HEK293T (cell line): ENCODE data around the gene KLHL36.

Source experiments
- CTCF ChIA-PET: fragments of 350-600 bp; formaldehyde crosslinking; extraction: SDS; loops from one replicate; lab custom pipeline; 2021; ENCODE audit warnings: antibody characterized with exemption, inconsistent platforms; lab: Yijun Ruan, JAX
- POLR2A ChIA-PET: fragments of 350-600 bp; formaldehyde crosslinking; extraction: SDS; loops from one replicate; lab custom pipeline; 2020; ENCODE audit warnings: antibody characterized with exemption, inconsistent platforms; lab: Yijun Ruan, JAX
- DNase-seq: peaks from one replicate; pipeline ENCODE4 v3.0.0; 2012; ENCODE audit warnings: mixed read lengths; ENCODE audit errors: extremely low spot score
- ARNT ChIP-seq: fragments of 450-650 bp; IDR thresholded peaks from 2 replicates; pipeline ENCODE4 v1.6.1; 2017; ENCODE audit warnings: mild to moderate bottlenecking
- BHLHE40 ChIP-seq: fragments of 450-650 bp; IDR thresholded peaks from 2 replicates; pipeline ENCODE4 v1.6.1; 2016; ENCODE audit warnings: mild to moderate bottlenecking, moderate library complexity, borderline replicate concordance
- CTBP1 ChIP-seq: fragments of 450-650 bp; IDR thresholded peaks from 2 replicates; pipeline ENCODE4 v1.6.1; 2016; ENCODE audit warnings: borderline replicate concordance
- ELF4 ChIP-seq: fragments of 450-650 bp; IDR thresholded peaks from 2 replicates; pipeline ENCODE4 v1.6.1; 2017; ENCODE audit warnings: antibody characterized with exemption
- FOXA1 ChIP-seq: fragments of 450-650 bp; IDR thresholded peaks from 2 replicates; pipeline ENCODE4 v1.6.1; 2016; ENCODE audit warnings: mild to moderate bottlenecking
- FOXK2 ChIP-seq: fragments of 450-650 bp; IDR thresholded peaks from 2 replicates; pipeline ENCODE4 v1.6.1; 2016; ENCODE audit warnings: mild to moderate bottlenecking
- FOXM1 ChIP-seq: fragments of 450-650 bp; IDR thresholded peaks from 2 replicates; pipeline ENCODE4 v1.6.1; 2017; ENCODE audit warnings: mild to moderate bottlenecking, borderline replicate concordance
- HDGF ChIP-seq: fragments of 450-650 bp; IDR thresholded peaks from 2 replicates; pipeline ENCODE4 v1.6.1; 2017; ENCODE audit warnings: antibody characterized with exemption, borderline replicate concordance
- L3MBTL2 ChIP-seq: fragments of 450-650 bp; conservative IDR thresholded peaks from 2 replicates; pipeline ENCODE4 v1.6.1; 2016; ENCODE audit warnings: mild to moderate bottlenecking
- LEF1 ChIP-seq: fragments of 450-650 bp; IDR thresholded peaks from 2 replicates; pipeline ENCODE4 v1.6.1; 2017; ENCODE audit warnings: mild to moderate bottlenecking, borderline replicate concordance
- NFRKB ChIP-seq: fragments of 450-650 bp; IDR thresholded peaks from 2 replicates; pipeline ENCODE4 v1.6.1; 2016; ENCODE audit warnings: mild to moderate bottlenecking, moderate library complexity
- SP1 ChIP-seq: fragments of 450-650 bp; IDR thresholded peaks from 2 replicates; pipeline ENCODE4 v1.6.1; 2017
- SUZ12 ChIP-seq: fragments of 450-650 bp; IDR thresholded peaks from 2 replicates; pipeline ENCODE4 v1.6.1; 2016; ENCODE audit warnings: mild to moderate bottlenecking
- TARDBP ChIP-seq: fragments of 450-650 bp; IDR thresholded peaks from 2 replicates; pipeline ENCODE4 v1.6.1; 2016
- ZNF384 ChIP-seq: fragments of 450-650 bp; IDR thresholded peaks from 2 replicates; pipeline ENCODE4 v1.6.1; 2016
- TF ChIP-seq, protein P1 (sequence below): fragments of 450-650 bp; IDR thresholded peaks from 2 replicates; pipeline ENCODE4 v1.6.1; 2016

KLHL36 gene

DNA sequence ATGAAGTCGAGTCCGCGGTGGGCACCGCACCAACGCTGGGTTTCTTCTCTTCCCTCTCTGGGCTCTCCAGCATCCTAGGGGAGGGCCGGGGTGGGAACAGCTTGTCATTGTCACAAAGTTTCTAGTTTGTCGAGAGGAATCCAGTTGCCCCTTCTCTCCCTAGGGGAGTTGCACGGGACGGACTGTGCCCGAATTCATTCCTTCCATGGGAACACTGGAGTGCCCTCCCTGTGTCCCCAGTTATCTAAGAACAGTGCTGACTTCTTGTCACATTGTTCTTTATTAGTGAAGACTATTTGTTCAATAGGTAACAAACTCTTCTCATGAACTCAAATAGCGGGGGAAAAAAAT, 1.2 kb downstream of the KLHL36 start:
- DNase-seq: no peak
- CTCF ChIA-PET: no interaction called here
- POLR2A ChIA-PET: interaction anchor here (0.9 kb wide), 2 partner anchors 9 to 14 kb away, joined by 3 read pairs; no protein-coding TSS in a partner anchor
- TF ChIP-seq SP1 (no peak), LEF1 (no peak), ARNT (no peak), ZNF384 (no peak), ELF4 (no peak), FOXK2 (no peak), FOXA1 (no peak)
- TF ChIP-seq, protein P1, sequence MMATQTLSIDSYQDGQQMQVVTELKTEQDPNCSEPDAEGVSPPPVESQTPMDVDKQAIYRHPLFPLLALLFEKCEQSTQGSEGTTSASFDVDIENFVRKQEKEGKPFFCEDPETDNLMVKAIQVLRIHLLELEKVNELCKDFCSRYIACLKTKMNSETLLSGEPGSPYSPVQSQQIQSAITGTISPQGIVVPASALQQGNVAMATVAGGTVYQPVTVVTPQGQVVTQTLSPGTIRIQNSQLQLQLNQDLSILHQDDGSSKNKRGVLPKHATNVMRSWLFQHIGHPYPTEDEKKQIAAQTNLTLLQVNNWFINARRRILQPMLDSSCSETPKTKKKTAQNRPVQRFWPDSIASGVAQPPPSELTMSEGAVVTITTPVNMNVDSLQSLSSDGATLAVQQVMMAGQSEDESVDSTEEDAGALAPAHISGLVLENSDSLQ: no peak

DNA sequence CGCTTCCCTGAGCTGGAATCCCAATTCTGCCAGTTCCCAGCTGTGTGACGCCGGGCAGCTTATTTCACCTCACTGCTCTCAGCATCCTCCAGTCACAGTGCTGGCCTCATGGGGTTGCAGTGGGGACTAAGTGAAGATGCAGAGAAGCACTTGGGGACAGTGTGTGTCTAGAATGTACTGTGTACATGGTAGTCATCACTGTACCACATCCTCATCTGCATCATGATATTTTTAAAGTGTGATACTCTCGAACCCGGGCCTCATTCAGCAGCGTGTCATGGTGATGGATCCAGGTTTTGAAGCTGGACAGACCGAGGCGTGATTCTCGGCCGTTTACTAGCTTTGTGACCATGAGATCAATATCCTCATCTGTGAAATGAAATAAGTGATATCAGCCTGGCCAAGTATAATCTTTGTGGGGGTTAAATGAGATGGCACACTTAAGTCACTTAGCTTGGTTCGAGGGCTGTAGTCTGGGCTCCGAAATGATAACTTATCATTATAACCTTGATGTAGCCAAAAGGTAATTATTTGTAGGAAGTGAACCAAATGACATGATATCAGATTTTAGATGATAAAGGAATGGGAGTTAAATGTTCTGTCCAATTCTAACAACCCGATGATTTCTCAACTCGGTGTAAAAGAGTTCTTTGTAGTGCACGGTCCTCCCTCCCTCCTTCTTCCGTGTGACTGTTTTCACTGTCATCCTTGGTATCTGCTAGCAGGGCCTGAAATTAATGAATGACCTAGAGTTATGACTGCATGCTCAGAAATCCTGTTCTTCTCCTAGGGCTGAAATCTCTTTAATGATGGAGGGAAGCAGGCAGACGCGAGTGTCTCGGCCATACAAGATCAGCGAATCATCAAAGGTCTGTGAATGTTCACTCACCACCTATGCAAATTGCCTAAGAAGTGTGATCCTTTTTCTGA, 2.0 kb downstream of the KLHL36 start:
- ChIA-PET CTCF (no interaction called here), POLR2A (no interaction called here)
- TF ChIP-seq ARNT (no peak), FOXA1 (no peak), SP1 (no peak), L3MBTL2 (no peak), TARDBP (no peak), FOXM1 (no peak), ZNF384 (no peak), HDGF (no peak), NFRKB (no peak), SUZ12 (no peak), BHLHE40 (no peak), LEF1 (no peak), ELF4 (no peak), FOXK2 (no peak), CTBP1 (no peak)
- TF ChIP-seq, protein P1: no peak
- DNase-seq: no peak

DNA sequence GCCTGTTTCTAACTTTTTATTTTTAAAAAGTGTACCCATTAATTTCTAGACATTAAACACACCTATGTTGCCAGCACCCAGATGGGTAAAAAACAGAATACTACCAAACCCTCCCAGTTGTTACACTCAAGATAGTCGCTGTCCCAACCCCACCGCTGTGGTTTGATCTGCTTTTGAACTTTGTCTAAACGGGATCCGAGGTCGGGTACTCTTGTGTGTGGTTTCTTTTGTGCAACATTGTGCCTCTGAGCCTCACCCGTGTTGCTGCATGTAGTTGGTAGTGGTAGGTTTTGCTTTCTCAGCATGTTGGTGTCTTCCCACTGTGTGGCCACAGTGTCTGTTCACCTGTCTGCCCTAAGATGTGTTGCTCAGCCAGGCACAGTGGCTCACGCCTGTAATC, 4.3 kb downstream of the KLHL36 start:
- no peak for TF ChIP-seq ELF4
- TF ChIP-seq FOXK2: no peak
- TF ChIP-seq SP1: no peak
- no peak for TF ChIP-seq CTBP1
- TF ChIP-seq L3MBTL2: no peak
- TF ChIP-seq TARDBP: no peak
- TF ChIP-seq SUZ12: no peak
- DNase-seq: no peak
- ChIA-PET CTCF (interaction anchor here (0.8 kb wide), 1 partner anchor 73 kb away, joined by 3 read pairs; no protein-coding TSS in a partner anchor), POLR2A (no interaction called here)

DNA sequence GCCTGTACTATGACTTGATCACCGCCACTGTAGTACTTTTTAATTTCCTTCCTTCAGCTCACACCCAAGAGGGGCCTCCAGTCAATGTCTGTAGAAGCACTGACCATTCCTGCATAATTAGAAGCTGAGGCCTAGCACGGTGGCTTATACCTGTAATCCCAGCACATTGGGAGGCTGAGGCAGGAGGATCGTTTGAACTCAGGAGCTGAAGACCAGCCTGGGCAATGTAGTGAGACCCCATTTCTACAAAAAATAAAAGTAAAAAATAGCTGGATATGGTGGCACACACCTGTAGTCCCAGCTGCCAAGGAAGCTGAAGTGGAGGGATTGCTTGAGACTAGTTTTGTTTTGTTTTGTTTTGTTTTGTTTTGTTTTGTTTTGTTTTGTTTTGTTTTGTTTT, 5.9 kb downstream of the KLHL36 start:
- DNase-seq: no peak
- ChIA-PET CTCF (interaction anchor here (0.6 to 1.2 kb wide), 2 partner anchors 18 to 813 kb away, joined by 3 to 6 read pairs; no protein-coding TSS in a partner anchor), POLR2A (no interaction called here)
- TF ChIP-seq BHLHE40: no peak
- TF ChIP-seq, protein P1: no peak
- TF ChIP-seq FOXK2: no peak
- no peak for TF ChIP-seq L3MBTL2
- TF ChIP-seq TARDBP: no peak
- TF ChIP-seq ZNF384: no peak

DNA sequence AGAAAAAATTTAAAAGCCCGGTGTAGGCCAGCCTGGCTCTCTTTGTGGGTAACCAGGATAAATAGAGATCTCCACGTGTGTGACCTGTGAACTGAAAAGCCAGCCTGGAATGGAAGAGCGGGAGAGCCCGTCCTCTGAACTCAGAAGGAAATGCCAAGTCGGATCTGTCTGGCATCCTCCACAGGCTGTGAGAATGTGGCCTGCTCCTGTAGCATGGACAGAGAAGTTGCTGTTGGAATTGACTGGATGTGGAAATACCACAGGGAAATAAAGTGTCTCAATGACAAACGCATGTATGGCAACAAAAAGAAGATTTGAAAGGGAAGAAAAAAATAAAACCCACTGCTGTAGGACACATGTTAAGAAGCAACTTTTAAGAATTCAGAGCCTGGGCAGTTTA, 6.7 kb downstream of the KLHL36 start:
- TF ChIP-seq SP1: no peak
- no peak for TF ChIP-seq ZNF384
- ChIA-PET POLR2A (no interaction called here), CTCF (interaction anchor here (1.2 kb wide), 1 partner anchor 17 kb away, joined by 6 read pairs; no protein-coding TSS in a partner anchor)
- DNase-seq: no peak

DNA sequence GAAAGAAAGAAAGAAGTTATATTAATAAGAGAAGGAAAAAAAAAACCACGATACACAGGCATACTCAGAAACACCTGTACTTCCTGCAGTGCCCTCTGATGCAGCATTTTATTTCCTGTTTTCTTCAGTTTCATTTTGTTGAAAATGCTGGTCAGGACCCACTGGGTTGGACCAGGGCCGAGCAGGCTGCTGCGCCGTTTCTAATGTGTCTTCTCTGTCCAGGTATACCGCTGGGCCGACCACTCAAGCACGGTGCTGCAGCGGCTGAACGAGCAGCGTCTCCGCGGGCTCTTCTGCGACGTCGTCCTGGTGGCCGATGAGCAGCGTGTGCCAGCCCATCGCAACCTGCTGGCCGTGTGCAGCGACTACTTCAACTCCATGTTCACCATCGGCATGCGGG, 8.3 kb downstream of the KLHL36 start:
- POLR2A ChIA-PET: no interaction called here
- no peak for DNase-seq
- CTCF ChIA-PET: interaction anchor here (1.4 kb wide), 1 partner anchor 15 kb away, joined by 4 read pairs; no protein-coding TSS in a partner anchor
- TF ChIP-seq ELF4: no peak
- TF ChIP-seq L3MBTL2: no peak
- TF ChIP-seq ARNT: no peak
- TF ChIP-seq ZNF384: no peak
- no peak for TF ChIP-seq CTBP1
- TF ChIP-seq LEF1: no peak
- TF ChIP-seq, protein P1: no peak
- TF ChIP-seq SUZ12: no peak
- TF ChIP-seq TARDBP: no peak
- TF ChIP-seq BHLHE40: no peak
- no peak for TF ChIP-seq NFRKB
- no peak for TF ChIP-seq FOXA1
- TF ChIP-seq FOXK2: no peak
- no peak for TF ChIP-seq FOXM1
- TF ChIP-seq SP1: no peak
- TF ChIP-seq HDGF: no peak
